ENCODE measurements around the gene TBC1D20.
"Not testable (repeated sequence)": the region's sequence is repeated elsewhere in the genome, so short reads cannot be mapped to it uniquely, and the experiment has no call there.

The TBC1D20 gene

DNA sequence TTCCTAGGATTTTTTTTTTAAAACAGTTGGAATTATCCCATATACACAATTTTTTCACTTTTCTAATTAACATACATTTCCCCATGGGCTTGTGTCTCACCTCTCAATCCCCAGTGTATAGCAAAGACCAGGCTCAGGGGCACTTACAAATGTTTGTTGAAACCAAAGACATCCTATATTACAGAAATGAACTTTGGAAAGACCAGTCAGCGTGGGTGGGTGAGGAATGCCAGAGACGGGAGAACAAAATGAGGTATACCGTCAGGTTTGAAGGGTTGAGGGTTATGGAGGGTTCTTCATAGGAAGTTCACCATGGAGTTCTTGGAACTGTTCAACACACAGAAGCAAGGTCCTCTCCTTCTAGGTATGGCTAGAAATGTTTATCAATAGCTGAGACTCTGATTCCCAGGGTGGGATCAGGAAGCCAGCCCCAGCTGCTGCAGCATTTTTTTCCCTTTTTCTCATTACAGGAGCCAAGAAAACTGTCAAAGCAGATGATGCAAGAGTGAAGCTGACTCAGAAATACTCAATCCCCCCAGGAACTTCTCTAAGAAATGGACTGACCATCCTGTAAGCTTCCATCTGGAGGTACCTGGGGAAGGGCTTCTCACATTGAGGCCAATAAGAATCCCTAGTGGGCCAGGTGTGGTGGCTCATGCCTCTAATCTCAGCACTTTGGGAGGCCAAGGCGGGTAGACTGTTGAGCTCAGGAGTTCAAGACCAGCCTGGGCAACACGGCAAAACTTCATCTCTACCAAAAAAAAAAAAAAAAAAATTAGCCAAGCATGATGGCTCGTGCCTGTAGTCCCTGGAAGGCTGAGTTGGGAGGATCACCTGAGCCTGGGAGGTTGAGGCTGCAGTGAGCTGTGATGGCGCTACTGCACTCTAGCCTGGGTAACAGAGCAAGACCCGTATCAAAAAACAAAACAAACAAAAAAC lies 15.9 kb upstream of the TBC1D20 start:
- H3K9me3 ChIP-seq (ENCODE audit: insufficient read depth, low read depth, low read length), result no peaks in the 10 kb centered on the region
- no peak overlapping the region for H3K9ac ChIP-seq (ENCODE audit: low read length)
- no peak overlapping the region for H2BK5ac ChIP-seq (ENCODE audit: low read depth, low read length, poor library complexity)
- H4K91ac ChIP-seq (ENCODE audit: low read depth, low read length), result no peak overlapping the region
- no peaks in the 10 kb centered on the region for H3K79me1 ChIP-seq (ENCODE audit: low read length)
- H2BK12ac ChIP-seq (ENCODE audit: low read length), result no peak overlapping the region
- no peaks in the 10 kb centered on the region for H3K4me1 ChIP-seq (ENCODE audit: control insufficient read depth in 1 of 2, insufficient read depth in 2 of 2, low read length in 2 of 2)
- H3K27me3 ChIP-seq (ENCODE audit: insufficient read depth, low read length), result no peaks in the 10 kb centered on the region
- no CpG with 5 or more reads among the region's 8 CpGs for WGBS (ENCODE audit: extremely low coverage, insufficient coverage, insufficient read length)
- no peak overlapping the region for H4K12ac ChIP-seq (ENCODE audit: low read depth, low read length)
- H2AK5ac ChIP-seq (ENCODE audit: low read length), result no peak overlapping the region
- no peak overlapping the region for H3K14ac ChIP-seq (ENCODE audit: low read length)
- H3K36me3 ChIP-seq (ENCODE audit: control insufficient read depth in 1 of 2, insufficient read depth in 2 of 2, low read length in 2 of 2), result peaks cover 12 to 38% of the 10 kb centered on the region in 2 experiments
- no peak overlapping the region for H3K23ac ChIP-seq (ENCODE audit: low read length)
- no peak overlapping the region for H2AFZ ChIP-seq (ENCODE audit: insufficient read depth, low read length, poor library complexity)
- H3K18ac ChIP-seq (ENCODE audit: low read length), result peak overlapping the region; percentile 23
- no peak overlapping the region for H2BK120ac ChIP-seq (ENCODE audit: insufficient read depth, low read length, poor library complexity)
- no peak overlapping the region for H3K4ac ChIP-seq (ENCODE audit: low read depth, low read length)
- no peak for DNase-seq
- no peak overlapping the region for H4K8ac ChIP-seq (ENCODE audit: low read depth, low read length)
- H3K4me3 ChIP-seq (ENCODE audit: low read depth, low read length), result no peak overlapping the region
- no peaks in the 10 kb centered on the region for H3K79me2 ChIP-seq (ENCODE audit: control insufficient read depth, insufficient read depth, low read length, poor library complexity)
- no peak overlapping the region for H3K27ac ChIP-seq (ENCODE audit: low read depth, low read length)
- no peak overlapping the region for H3K4me2 ChIP-seq (ENCODE audit: low read length)

DNA sequence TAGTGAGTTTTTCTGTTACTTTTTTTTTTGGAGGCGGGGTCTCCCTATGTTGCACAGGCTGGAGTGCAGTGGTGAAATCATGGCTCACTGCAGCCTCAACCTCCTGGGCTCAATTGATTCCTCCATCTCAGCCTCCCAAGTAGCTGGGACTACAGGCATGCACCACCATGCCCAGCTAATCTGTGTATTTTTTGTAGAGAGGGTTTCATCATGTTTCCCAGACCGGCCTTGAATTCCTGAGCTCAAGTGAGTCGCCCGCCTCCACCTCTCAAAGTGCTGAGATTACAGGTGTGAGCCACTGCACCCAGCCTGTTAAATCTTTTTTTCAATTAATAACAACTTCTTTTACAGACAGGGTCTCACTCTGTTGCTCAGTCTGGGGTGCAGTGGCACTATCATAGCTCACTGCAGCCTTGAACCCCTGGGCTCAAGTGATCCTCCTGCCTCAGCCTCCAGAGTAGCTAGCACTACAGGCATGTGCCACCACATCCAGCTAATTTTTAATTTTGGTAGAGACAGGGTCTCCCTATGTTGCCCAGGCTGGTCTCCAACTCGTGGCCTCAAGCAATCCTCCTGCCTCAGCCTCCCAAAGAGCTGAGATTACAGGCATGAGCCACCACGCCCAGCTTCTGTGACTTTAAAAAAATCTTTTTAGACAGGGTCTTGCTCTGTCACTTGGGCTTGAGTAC lies 14.4 kb upstream of the TBC1D20 start:
- not testable (repeated sequence) for H4K8ac ChIP-seq (ENCODE audit: low read depth, low read length); H3K14ac ChIP-seq (ENCODE audit: low read length); H3K27me3 ChIP-seq (ENCODE audit: insufficient read depth, low read length); H2BK12ac ChIP-seq (ENCODE audit: low read length); H3K9me3 ChIP-seq (ENCODE audit: insufficient read depth, low read depth, low read length); H3K4me2 ChIP-seq (ENCODE audit: low read length); H3K9ac ChIP-seq (ENCODE audit: low read length); H3K4me3 ChIP-seq (ENCODE audit: low read depth, low read length); H3K79me2 ChIP-seq (ENCODE audit: control insufficient read depth, insufficient read depth, low read length, poor library complexity); H2BK5ac ChIP-seq (ENCODE audit: low read depth, low read length, poor library complexity); H3K23ac ChIP-seq (ENCODE audit: low read length); H3K18ac ChIP-seq (ENCODE audit: low read length); H2BK120ac ChIP-seq (ENCODE audit: insufficient read depth, low read length, poor library complexity); H2AK5ac ChIP-seq (ENCODE audit: low read length); H3K4ac ChIP-seq (ENCODE audit: low read depth, low read length); H4K12ac ChIP-seq (ENCODE audit: low read depth, low read length); H3K79me1 ChIP-seq (ENCODE audit: low read length); H2AFZ ChIP-seq (ENCODE audit: insufficient read depth, low read length, poor library complexity); H3K27ac ChIP-seq (ENCODE audit: low read depth, low read length); H3K4me1 ChIP-seq (ENCODE audit: control insufficient read depth in 1 of 2, insufficient read depth in 2 of 2, low read length in 2 of 2); H4K91ac ChIP-seq (ENCODE audit: low read depth, low read length)
- H3K36me3 ChIP-seq (ENCODE audit: control insufficient read depth in 1 of 2, insufficient read depth in 2 of 2, low read length in 2 of 2), result peaks cover 10 to 33% of the 10 kb centered on the region in 2 experiments
- peak in 1 of 2 donors; percentile 47 for DNase-seq
- whole genome bisulfite sequencing (ENCODE audit: extremely low coverage, insufficient coverage, insufficient read length), result no CpG with 5 or more reads among the region's 6 CpGs

DNA sequence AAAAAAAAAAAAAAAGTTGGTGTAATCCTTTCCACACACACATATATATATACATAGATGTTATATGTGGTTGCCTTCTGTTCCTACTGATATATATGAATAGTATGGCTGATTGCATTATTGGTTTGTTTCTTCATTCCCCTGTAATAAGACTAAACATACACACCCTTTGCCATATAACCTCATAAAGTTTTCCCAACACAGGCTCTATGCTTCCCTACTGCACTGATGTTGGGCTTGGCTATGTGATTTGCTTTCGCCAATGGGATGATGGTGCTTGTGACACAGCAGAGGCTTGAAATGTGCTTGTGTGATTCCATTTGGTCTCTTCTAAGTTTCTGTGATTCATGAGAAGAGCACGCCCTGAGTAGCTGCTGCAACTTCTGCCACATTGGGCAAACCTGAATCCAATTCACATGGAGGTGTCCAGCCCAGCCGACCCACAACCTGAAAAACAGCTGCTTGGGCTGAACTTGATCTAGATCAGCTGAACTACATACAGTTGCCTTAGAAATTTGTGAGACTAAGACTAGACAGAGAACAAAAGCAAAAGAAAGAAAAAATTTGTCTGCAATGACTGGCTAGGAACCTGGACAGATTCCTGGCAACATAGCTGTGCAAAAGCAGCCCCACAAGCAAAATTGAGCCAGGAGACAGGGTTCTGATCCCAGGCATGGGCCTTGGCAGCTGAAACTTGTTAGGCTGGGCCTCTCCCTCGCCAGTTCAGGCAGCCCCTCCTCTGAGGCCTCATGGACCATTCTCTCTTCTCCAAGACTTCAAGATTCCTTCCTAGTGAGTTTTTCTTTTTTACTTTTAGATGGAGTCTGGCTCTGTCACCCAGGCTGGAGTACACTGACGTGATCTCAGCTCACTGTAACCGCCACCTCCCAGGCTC lies 13.4 kb upstream of the TBC1D20 start:
- Histone ChIP-seq H2AFZ (ENCODE audit: insufficient read depth, low read length, poor library complexity) (no peak overlapping the region), H3K4me1 (ENCODE audit: control insufficient read depth in 1 of 2, insufficient read depth in 2 of 2, low read length in 2 of 2) (no peaks in the 10 kb centered on the region), H3K79me1 (ENCODE audit: low read length) (no peaks in the 10 kb centered on the region), H3K4me2 (ENCODE audit: low read length) (no peak overlapping the region), H3K79me2 (ENCODE audit: control insufficient read depth, insufficient read depth, low read length, poor library complexity) (no peaks in the 10 kb centered on the region), H3K27me3 (ENCODE audit: insufficient read depth, low read length) (no peaks in the 10 kb centered on the region), H3K36me3 (ENCODE audit: control insufficient read depth in 1 of 2, insufficient read depth in 2 of 2, low read length in 2 of 2) (peaks cover 10 to 30% of the 10 kb centered on the region in 2 experiments), H2AK5ac (ENCODE audit: low read length) (no peak overlapping the region), H3K4me3 (ENCODE audit: low read depth, low read length) (no peak overlapping the region), H3K14ac (ENCODE audit: low read length) (no peak overlapping the region), H2BK5ac (ENCODE audit: low read depth, low read length, poor library complexity) (no peak overlapping the region), H3K18ac (ENCODE audit: low read length) (no peak overlapping the region), H3K9ac (ENCODE audit: low read length) (no peak overlapping the region), H2BK12ac (ENCODE audit: low read length) (no peak overlapping the region), H4K8ac (ENCODE audit: low read depth, low read length) (no peak overlapping the region), H2BK120ac (ENCODE audit: insufficient read depth, low read length, poor library complexity) (no peak overlapping the region), H3K27ac (ENCODE audit: low read depth, low read length) (no peak overlapping the region), H4K12ac (ENCODE audit: low read depth, low read length) (no peak overlapping the region), H3K23ac (ENCODE audit: low read length) (no peak overlapping the region), H4K91ac (ENCODE audit: low read depth, low read length) (no peak overlapping the region), H3K9me3 (ENCODE audit: insufficient read depth, low read depth, low read length) (peaks cover 6% of the 10 kb centered on the region), H3K4ac (ENCODE audit: low read depth, low read length) (no peak overlapping the region)
- WGBS (ENCODE audit: extremely low coverage, insufficient coverage, insufficient read length), result no CpG with 5 or more reads among the region's 6 CpGs
- peak in 1 of 2 donors; percentile 83 for DNase-seq

DNA sequence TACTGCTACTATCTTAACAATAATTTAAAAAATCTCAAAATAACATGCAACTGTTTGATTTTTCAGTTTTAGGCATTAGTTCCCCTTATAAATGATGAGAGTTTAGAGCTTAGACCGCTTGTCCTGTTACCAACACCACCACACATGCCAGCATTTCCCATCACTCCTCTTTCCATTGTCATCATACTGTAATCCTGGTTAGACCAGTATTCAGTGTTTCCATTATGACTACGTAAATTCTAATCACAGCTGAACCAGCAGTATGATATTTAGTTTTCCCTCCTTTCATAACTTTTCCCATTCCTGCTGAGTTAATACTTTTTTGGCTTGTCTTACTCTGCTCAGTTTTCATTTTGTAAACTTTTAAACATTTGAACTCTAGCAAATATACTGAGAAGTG lies 12.2 kb upstream of the TBC1D20 start:
- Histone ChIP-seq H2AK5ac (ENCODE audit: low read length) (no peak overlapping the region), H2AFZ (ENCODE audit: insufficient read depth, low read length, poor library complexity) (no peak overlapping the region), H3K27ac (ENCODE audit: low read depth, low read length) (no peak overlapping the region), H3K23ac (ENCODE audit: low read length) (no peak overlapping the region), H3K9ac (ENCODE audit: low read length) (no peak overlapping the region), H2BK5ac (ENCODE audit: low read depth, low read length, poor library complexity) (no peak overlapping the region), H3K4me2 (ENCODE audit: low read length) (no peak overlapping the region), H3K4ac (ENCODE audit: low read depth, low read length) (no peak overlapping the region), H3K79me2 (ENCODE audit: control insufficient read depth, insufficient read depth, low read length, poor library complexity) (no peaks in the 10 kb centered on the region), H4K91ac (ENCODE audit: low read depth, low read length) (no peak overlapping the region), H3K36me3 (ENCODE audit: control insufficient read depth in 1 of 2, insufficient read depth in 2 of 2, low read length in 2 of 2) (peaks cover 10 to 28% of the 10 kb centered on the region in 2 experiments), H3K18ac (ENCODE audit: low read length) (no peak overlapping the region), H2BK120ac (ENCODE audit: insufficient read depth, low read length, poor library complexity) (no peak overlapping the region), H3K9me3 (ENCODE audit: insufficient read depth, low read depth, low read length) (peaks cover 6% of the 10 kb centered on the region), H4K8ac (ENCODE audit: low read depth, low read length) (no peak overlapping the region), H2BK12ac (ENCODE audit: low read length) (no peak overlapping the region), H4K12ac (ENCODE audit: low read depth, low read length) (no peak overlapping the region), H3K79me1 (ENCODE audit: low read length) (no peaks in the 10 kb centered on the region), H3K4me3 (ENCODE audit: low read depth, low read length) (no peak overlapping the region), H3K4me1 (ENCODE audit: control insufficient read depth in 1 of 2, insufficient read depth in 2 of 2, low read length in 2 of 2) (no peaks in the 10 kb centered on the region), H3K27me3 (ENCODE audit: insufficient read depth, low read length) (no peaks in the 10 kb centered on the region), H3K14ac (ENCODE audit: low read length) (no peak overlapping the region)
- no CpG with 5 or more reads among the region's 2 CpGs for WGBS (ENCODE audit: extremely low coverage, insufficient coverage, insufficient read length)
- peak in 1 of 2 donors; percentile 66 for DNase-seq

Measured in trophoblast cell (in vitro differentiated cells and primary cell).